AG04449 (cell line): ENCODE results near the gene IL1RAPL1.

Experiments used
- CTCF ChIA-PET: fragments of 350-600 bp; formaldehyde crosslinking; extraction: SDS; loops from one replicate; lab custom pipeline; 2021; ENCODE audit warnings: antibody characterized with exemption; lab: Yijun Ruan, JAX
- POLR2A ChIA-PET: fragments of 400-600, 350-600 bp; formaldehyde crosslinking; extraction: SDS; loops from one replicate; lab custom pipeline; 2020; ENCODE audit warnings: antibody characterized with exemption, inconsistent platforms; lab: Yijun Ruan, JAX
- DNase-seq: peaks from one replicate; pipeline ENCODE4 v3.0.0-alpha.2; 2010; ENCODE audit warnings: low read depth, low spot score
- H3K4me3 ChIP-seq: 2 replicates; pipeline ENCODE4 v1.5.1; 2011; ENCODE audit warnings: low read depth, mild to moderate bottlenecking, control low read depth, low read length
- TF ChIP-seq, protein P1 (sequence below): IDR thresholded peaks from one replicate; pipeline ENCODE4 v1.5.1; 2011; ENCODE audit warnings: mild to moderate bottlenecking, moderate library complexity, low read length, control low read depth, inconsistent platforms; ENCODE audit not compliant: insufficient read depth; ENCODE audit errors: missing control alignments

IL1RAPL1 gene

DNA sequence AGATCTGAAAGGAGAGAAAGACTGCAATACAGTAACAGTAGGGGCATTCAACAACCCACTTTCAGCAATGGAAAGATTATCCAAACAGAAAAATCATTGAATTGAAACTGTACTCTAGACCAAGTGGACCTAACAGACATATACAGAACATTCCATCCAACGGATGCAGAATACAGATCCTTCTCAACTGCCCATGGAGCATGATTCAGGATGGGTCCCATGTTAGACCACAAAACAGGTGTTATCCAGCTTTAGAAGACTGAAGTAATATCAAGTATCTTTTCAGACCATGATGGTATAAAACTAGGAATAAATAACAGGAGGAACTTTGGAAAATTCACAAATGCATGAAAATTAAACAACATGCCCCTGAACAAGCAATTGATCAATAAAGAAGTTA lies 1060.9 kb downstream of the IL1RAPL1 start:
- CTCF ChIA-PET = no interaction called here
- TF ChIP-seq, protein P1, sequence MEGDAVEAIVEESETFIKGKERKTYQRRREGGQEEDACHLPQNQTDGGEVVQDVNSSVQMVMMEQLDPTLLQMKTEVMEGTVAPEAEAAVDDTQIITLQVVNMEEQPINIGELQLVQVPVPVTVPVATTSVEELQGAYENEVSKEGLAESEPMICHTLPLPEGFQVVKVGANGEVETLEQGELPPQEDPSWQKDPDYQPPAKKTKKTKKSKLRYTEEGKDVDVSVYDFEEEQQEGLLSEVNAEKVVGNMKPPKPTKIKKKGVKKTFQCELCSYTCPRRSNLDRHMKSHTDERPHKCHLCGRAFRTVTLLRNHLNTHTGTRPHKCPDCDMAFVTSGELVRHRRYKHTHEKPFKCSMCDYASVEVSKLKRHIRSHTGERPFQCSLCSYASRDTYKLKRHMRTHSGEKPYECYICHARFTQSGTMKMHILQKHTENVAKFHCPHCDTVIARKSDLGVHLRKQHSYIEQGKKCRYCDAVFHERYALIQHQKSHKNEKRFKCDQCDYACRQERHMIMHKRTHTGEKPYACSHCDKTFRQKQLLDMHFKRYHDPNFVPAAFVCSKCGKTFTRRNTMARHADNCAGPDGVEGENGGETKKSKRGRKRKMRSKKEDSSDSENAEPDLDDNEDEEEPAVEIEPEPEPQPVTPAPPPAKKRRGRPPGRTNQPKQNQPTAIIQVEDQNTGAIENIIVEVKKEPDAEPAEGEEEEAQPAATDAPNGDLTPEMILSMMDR = no peak
- POLR2A ChIA-PET = no interaction called here

DNA sequence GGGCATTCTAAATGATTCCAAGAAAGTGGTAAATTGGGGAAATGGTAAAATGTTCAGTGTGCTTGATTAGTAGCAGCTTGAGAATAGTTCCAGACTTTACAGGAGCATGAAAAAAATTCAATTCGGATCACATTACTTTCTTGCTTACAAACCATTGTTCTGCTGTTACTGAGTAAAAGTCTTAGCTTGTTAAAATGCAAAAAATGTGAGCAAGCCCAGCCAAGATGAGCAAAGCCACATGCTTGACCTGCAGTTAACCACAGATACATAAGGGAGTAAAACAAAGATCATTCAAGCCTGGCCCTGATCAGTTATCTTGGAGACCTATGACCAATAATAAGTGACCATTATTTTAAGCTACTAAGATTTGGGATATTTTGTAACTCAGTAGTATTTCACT lies 1065.2 kb downstream of the IL1RAPL1 start:
- ChIA-PET CTCF (no interaction called here), POLR2A (no interaction called here)
- TF ChIP-seq, protein P1 = no peak

More for the DNA sequence above, 1060.9 kb downstream of the IL1RAPL1 start:
- DNase-seq = no peak
- no peak overlapping the region for H3K4me3 ChIP-seq

DNA sequence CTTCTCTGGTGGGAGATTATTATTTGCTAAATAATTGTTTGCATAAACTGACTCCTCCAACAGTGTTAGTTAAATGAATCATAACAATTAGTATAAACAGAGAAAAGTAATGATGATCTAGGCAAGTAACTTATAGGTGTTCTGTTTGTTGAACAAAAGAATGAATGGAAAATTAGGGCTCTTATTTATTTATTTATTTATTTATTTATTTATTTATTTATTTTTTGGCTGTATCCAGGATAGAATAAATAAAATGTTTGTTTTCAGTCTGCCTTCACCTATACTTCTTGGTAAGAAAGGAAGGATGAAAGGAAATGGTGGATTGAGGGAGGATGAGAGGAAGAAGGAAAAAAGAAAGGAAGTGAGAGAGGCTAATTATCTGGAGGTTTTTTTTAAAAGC lies 1066.5 kb downstream of the IL1RAPL1 start:
- no peak overlapping the region for H3K4me3 ChIP-seq
- DNase-seq = no peak
- TF ChIP-seq, protein P1 = no peak
- CTCF ChIA-PET = no interaction called here
- POLR2A ChIA-PET = no interaction called here

More for the DNA sequence above, 1065.2 kb downstream of the IL1RAPL1 start:
- no peak for DNase-seq
- no peak overlapping the region for H3K4me3 ChIP-seq

DNA sequence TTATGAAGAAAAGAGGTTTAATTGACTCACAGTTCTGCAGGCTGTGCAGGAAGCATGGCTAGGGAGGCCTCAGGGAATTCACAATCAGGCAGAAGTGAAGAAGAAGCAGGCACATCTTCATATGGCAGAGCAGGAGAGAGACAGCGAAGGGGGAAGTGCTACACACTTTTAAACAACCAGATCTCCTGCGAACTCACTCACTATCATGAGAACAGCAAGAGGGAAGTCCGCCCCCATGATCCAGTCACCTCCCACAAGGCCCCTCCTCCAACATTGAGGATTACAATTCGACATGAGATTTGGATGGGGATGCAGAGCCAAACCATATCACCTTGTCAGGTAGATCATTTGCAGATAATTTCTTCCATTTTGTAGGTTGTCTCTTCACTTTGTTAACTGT lies 1072.7 kb downstream of the IL1RAPL1 start:
- no peak overlapping the region for H3K4me3 ChIP-seq
- TF ChIP-seq, protein P1 = no peak
- ChIA-PET POLR2A (no interaction called here), CTCF (no interaction called here)
- no peak for DNase-seq

DNA sequence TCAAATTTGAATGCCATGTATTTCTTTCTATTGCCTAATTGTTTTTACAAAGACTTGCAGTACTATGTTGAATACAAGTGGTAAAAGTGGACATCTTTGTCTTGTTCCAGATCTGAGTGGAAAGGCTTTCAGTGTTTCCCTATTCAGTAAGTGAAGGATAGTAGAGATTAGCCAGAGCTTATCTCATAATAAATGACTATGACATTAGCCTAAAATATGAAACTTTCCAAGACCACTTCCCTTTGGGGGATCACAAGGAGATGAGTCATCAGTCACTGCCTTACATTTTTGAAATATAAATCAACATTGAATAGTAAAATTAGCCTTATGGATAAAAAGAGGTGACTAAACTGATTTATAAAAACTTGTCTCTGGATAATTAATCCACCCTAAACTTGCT lies 1074.0 kb downstream of the IL1RAPL1 start:
- no peak overlapping the region for H3K4me3 ChIP-seq
- ChIA-PET CTCF (no interaction called here), POLR2A (no interaction called here)
- TF ChIP-seq, protein P1 = no peak
- DNase-seq = no peak

DNA sequence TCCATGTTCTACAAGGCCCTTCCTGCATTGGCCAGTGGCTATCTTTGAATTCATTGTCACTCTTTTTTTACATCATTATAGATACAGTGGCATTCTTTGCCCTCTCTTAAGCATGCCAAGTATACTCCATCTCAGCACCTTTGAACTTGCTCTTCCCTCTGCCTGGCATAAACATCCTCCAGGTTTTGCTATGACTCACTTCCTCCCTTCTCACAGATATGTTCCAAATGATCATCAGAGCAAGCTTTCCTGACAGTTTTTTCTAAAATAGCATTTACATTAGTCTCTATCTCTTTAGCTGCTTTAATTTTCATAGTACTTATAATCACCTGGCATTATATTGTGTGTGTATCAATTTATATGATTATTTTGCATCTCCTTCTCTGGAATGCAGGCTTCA lies 1074.9 kb downstream of the IL1RAPL1 start:
- ChIA-PET POLR2A (no interaction called here), CTCF (no interaction called here)
- no peak for DNase-seq
- no peak overlapping the region for H3K4me3 ChIP-seq
- TF ChIP-seq, protein P1 = no peak
